ENCODE data around the gene KCNJ9.

Gene KCNJ9

DNA sequence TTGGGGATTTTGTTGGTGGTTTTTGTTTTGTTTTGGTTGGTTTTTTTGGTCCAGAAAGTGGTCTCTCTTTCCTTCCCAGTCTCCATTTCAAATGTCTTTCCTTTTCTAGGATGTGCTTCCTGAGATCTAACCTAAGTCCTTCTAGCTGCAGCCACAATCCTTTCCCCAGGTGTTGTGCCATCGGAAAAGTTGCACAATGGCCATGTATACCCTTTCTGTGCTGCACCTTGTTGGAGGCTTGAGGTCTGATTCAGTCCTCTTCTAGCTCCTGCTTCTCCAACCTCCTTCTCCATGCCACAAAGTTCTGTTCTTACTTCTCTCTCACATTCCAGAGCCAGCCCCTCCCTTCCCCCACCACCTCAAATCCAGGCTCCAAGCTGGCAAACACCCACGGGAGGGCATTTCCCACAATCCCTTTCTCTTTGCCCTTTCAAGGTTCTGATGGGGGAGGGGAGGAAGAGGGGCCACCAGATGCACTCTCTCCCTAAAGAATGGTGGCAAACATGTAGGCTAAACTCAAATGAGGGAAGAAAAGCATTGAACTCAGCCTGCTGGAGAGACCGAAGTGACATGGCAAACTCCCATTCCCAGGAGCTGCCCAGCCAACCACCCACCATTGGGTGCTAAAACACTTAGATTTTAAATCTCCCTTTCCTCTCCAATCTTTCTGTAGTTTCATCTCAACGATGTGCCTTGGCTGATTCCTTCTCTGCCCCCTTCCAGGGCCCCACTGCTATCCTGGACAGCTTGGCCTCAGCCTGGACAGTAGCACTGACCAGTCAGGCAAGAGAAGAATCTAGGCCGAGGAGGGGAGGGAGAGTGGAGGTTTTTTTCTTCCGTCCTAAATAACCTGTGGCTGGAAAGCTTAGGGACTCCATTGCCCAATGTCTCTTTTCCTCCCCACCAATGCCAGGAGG lies 14.3 kb upstream of the KCNJ9 start:
- DNase-seq = no peak

DNA sequence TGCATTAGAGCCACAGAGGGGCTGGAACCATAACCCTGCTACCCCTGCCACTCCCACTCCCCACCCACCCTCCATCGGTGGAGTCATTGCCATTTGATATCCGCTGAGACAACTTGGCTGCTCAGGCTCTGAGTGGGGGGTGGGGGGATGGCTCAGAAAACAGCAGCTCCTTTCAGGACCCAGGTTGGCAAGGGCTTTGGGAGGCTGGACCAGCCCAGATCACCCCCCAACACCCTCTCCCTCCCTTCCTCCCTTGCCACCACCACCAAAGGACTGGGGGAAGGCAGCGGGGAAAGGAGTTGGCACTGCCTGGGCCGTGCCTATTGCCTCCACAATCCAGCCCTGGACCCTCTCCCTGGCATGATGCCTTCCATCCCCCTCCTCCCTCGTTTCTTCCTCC lies 13.1 kb upstream of the KCNJ9 start:
- DNase-seq = no peak

DNA sequence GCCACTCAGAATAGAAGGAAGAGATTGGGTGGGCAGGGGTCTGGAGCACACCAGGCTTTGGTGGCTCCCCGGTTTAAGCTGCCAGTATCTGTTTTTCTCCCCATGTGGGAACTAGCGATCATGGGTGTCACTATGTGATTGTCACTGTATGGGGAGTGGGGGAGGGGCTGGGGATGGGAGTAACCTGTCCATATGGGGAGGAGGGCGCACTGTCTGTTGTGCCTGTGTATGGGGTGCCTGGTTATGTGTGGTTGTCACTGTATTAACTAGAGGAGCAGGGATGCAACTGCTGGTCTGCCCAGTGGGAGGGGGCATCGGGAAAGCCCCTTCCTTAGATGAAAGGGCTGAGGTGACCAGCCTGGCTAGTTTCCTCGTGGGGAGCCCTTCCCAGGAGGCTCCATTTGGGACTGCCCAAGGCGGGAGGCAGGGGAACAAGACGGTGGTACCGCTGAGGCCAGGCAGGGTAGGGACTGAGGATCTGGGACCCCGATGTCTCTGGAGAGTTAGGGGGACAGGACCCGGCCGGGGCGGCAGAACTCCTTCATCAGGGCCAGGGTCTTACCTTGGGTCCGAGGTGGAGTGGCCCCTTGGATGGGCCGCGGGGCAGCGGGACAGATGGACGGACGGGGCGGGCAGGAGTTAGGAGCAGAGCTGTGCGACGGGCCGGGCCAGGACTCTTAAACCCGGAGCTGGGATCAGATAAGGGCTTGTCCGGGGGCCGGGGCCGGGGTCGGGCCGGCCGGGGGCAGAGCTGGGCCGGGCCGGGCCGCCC lies 11.7 kb upstream of the KCNJ9 start, which contains the start of gene KCNJ10:
Gene KCNJ10 (minus strand): TSS at position 701 of the 772 bp plus-strand sequence. CDS start 27,628 bp downstream, outside the sequence.
- DNase-seq = no peak

DNA sequence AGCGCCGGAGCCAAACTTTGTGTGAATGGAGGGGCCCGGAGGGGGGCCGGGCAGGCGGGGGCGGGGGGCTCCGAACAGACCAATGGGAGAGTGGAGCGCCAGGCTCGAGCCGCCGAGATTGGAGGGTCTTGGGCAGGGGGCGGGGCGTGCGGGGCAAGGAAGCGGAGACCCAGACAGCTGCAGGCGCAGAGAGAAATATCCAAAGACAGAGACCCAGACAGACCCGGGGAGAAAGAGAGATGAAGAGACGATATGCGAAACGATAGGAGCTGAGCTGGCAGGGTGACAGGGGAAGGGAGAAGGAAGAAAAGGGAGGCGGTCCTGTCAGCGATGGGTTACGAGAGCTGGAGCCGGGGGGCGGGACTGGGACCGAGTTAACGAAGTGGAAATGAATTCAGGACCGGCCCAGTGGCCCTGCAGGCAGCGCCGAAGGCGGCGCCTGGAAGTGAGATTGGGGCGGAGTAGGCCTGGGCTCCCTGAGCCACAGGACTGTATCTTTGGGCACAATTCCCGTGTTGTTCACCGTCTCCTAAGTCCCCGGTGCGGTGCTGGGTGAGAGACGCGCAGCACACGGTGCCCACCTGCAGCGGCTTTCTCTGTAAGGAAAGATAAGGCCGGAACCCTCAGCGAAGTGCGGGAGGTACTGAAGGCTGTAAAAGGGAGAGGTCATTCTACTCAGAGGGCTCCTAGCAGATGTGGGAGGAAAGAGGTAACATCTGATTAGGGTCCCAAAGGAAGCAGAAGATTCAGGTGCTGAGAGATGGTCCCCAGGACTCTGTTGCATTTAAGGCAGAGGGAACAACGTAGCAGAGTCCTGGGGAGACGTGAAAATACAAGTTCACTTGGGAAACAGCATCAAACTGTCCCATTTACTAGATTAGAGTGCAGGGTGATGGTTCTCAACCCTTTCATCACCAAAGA lies 10.8 kb upstream of the KCNJ9 start:
- peak; percentile 67 for DNase-seq

DNA sequence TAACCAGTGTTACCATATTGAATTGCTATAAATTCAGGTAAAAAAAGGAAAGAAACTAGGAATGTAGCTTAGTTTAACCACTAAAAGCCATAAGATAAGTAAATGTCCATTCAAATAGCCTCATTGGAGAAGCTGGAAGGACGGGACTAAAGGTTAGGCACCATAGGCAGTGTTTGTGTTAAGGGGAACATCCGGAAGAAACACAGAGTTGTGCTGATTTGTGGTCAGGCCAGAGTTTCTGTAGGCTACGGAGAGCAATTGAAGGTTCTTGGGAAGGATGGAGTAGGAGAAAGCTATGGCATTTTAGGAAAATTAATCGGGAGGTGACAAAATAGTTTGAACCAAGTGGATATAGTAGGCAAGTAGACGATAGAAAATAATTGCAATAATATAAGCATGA lies 10.0 kb upstream of the KCNJ9 start:
- DNase-seq = no peak

DNA sequence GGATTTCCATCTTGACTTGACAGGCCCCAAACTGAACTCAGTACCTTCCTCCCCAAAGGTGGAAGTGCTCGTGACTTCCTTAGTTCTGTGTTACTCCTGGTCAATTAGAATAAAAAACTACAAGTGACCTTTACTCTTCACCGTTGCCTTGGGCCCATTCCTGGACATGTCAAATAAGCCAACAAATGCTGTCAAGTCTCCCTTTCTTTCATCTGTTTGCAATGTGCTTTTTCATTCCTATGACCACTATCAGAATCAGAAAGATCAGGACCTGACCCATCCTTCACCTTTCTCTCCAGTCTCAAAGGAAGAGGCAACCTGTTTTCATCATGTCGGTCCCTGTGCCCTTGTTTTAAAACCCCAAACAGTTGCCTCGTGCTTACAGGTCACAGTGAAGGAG lies 6.5 kb upstream of the KCNJ9 start:
- no peak for DNase-seq

DNA sequence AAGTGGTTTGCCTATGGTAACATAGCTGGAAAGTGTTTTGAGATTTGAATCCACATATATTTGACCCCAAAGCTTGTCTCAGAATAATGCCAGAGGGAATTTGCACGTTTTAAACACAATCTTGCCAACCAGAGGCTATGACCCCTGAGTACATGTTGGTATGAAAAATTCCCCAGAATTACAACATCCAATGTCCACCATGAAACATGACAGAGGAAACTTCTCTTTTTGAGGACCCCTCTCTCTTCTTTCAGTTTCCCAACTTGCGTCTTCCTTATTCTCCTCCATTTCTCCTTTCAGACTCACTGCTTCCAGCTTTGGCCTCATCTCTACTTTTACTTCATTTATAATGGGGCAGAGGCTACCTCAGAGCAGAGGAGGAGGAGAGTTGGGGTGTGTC lies 5.5 kb upstream of the KCNJ9 start:
- DNase-seq = no peak

DNA sequence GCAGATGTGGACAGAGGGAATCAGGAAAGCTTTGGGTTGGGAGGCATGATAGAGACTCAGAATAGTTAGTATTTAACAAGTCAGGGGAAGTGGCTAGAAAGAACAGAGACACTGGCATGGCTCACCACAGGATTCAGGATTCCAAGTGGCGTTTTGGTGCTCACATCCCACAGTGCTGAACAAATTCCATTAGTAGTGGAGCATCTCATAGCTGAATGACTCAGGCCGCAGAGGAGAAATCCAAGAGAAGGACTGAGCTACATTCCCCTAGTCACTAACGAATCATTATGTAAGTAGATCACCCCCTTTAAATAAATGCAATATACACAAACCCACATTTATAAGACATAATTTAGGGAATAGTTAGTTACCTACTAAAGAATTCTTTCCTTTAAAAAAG lies 5.0 kb upstream of the KCNJ9 start:
- DNase-seq = no peak

DNA sequence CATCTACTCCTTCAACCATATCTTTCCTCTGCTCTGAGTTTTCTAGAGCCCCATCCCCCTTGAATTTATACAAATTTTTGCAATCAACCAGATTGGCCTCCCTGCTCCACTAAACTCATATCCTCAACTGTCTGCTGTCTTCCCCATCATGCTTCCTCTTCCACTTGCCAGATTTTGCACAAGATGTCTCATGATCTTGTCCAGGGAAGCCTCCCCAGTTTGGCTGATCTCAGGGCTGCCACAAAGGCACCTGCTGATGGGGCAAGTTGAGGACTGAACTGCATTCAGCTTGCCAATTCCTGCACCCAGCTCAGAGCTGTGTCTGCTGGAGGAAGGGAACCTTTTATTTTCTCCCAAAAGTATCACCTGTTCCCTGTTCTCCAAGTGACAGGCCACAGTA lies 3.9 kb upstream of the KCNJ9 start:
- no peak for DNase-seq

DNA sequence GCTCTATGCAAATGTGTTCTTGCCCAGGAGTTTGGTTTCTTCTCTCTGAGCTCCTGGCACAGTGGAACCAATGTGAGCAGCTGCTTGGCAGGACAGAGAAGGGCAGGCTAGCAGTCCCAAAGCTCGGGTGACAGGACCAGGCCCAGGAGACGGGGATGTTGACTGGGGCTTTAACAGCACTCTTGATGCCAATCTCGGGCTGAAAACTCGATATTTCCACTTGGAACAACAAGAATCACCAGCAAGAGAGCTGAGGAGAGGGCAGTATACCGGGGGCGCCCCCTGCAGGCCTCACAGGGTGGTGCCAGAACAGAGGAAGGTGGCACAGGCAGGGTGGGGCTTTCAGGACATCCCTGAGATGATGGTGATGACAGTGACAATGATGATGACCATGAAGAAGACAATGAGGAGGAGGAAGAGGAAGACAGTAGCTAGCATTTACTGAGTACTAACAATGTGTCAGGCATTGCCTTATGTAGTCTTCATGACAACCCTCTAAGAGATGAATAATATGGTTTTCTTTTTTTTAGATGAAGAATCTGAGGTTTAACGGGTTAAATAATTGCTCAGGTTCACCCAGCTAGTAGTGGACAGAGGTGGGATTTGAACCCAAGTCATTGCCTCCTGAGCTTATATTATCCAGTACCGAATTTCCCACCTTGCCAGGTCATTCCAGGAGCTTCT lies 2.7 kb upstream of the KCNJ9 start:
- DNase-seq = peak; percentile 82

DNA sequence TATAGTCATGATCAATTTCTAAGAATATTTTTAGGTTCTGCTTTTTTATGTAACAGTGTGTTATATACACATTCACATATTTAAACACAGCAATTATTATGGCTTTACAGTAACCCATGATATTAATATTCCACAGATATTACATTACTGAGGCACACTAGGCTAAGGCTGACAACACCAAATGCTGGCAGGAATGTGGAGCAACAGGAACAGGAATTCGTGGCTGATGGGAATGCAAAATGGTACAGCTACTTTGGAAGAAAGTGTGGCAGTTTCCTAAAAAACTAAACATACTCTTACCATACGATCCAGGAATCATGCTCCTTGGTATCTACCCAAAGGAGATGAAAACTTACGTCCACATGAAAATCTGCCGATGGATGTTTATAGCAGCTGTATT lies 1.9 kb upstream of the KCNJ9 start:
- no peak for DNase-seq

DNA sequence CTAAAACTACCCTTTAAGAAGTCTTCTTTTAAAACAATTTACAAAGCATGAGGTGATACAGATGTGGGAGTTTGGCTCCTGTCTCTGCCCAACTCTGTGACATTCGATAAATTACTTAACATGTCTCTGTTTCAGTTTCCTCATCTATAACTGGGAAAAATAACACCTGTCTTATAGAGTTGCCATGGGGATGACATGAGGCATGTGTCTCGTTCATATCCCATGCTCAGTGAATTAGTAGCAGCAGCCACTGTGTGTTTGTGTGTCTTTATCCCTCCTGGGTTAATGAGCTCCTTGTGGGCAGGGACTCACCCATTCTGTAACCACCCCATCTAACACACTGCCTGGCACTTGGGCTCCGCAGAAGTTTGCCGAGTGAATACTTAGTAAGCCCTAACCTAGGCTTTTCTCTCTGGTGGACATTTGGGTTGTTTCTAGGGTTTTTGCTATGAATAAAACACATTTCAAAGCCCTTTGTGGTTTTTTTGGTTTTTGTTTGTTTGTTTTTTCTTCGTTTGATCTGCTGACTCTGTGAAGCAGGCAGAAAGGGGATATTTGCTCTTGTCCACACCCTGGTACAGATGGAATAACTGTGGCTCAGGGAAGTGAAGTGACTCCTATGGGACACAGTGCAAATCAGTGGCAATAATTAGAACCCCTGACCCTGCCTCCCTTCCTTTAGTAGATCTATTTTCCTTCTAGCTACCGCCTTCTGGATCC lies 797 bp upstream of the KCNJ9 start:
- no peak for DNase-seq

DNA sequence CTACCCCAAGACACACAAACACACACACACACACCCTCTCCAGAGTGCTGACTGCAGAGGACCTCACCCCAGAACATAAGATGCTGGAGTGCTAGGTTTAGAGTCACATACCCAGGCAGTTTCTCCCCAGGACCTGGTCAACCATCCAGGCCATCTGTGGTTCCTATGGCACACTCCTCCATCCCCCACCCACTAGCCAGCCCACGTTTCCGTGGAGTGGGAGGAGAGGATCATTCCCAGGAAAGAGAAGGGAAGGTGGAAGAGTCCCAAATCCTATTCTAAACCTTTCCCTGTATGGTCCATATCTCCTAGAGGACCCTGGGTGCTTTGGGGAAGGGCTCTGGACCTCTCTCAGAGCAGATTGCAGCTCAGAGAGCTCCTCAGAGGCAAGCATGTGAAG lies 1.1 kb downstream of the KCNJ9 start:
- no peak for DNase-seq

DNA sequence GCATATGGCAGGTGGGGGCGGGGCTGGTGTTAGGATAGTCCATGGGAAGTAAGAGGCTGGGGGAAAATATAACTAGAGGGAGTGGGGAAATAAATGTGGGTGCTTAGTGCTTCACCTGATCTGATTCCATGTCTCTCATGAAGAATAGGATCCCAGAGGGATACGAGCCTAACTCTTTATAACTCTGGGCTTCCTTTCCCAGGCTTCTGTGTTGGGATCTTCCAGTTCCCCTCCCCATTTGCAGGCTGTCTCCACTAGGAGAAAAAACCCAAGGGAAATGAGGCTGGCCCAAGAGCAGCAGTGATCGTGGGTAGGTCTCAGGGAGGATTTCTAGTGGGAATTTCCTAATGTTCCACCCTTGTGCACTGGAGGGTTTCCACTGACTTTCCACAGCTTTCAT lies 1.6 kb downstream of the KCNJ9 start:
- no peak for DNase-seq

DNA sequence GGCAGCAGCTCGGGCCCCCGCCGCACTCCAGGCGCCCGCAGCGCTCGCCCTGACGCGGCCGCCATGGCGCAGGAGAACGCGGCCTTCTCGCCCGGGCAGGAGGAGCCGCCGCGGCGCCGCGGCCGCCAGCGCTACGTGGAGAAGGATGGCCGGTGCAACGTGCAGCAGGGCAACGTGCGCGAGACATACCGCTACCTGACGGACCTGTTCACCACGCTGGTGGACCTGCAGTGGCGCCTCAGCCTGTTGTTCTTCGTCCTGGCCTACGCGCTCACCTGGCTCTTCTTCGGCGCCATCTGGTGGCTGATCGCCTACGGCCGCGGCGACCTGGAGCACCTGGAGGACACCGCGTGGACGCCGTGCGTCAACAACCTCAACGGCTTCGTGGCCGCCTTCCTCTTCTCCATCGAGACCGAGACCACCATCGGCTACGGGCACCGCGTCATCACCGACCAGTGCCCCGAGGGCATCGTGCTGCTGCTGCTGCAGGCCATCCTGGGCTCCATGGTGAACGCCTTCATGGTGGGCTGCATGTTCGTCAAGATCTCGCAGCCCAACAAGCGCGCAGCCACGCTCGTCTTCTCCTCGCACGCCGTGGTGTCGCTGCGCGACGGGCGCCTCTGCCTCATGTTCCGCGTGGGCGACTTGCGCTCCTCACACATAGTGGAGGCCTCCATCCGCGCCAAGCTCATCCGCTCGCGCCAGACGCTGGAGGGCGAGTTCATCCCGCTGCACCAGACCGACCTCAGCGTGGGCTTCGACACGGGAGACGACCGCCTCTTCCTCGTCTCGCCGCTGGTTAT lies 2.8 kb downstream of the KCNJ9 start:
- peak; percentile 82 for DNase-seq

DNA sequence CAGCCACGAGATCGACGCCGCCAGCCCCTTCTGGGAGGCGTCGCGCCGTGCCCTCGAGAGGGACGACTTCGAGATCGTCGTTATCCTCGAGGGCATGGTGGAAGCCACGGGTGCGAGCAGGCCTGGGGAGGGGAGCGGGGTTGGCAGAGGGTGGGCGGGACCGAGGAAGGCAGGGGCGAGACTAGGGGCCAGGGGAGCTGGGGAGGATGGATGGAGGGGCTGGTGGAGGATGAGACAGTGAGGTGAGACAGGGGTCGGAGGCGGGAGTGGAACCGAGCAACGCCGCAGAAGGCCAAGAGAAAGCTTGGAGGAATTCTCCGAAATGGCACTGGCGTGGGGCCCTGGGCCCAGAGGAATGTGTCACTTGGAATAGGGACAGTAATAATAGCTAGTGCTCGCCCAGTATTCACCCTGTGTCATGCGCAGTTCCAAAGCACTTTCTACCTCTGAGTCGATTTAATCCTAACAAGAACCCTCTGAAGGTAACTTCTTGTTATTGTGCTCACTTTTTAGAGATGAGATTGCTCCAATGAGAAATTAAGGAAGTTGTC lies 3.5 kb downstream of the KCNJ9 start:
- no peak for DNase-seq

DNA sequence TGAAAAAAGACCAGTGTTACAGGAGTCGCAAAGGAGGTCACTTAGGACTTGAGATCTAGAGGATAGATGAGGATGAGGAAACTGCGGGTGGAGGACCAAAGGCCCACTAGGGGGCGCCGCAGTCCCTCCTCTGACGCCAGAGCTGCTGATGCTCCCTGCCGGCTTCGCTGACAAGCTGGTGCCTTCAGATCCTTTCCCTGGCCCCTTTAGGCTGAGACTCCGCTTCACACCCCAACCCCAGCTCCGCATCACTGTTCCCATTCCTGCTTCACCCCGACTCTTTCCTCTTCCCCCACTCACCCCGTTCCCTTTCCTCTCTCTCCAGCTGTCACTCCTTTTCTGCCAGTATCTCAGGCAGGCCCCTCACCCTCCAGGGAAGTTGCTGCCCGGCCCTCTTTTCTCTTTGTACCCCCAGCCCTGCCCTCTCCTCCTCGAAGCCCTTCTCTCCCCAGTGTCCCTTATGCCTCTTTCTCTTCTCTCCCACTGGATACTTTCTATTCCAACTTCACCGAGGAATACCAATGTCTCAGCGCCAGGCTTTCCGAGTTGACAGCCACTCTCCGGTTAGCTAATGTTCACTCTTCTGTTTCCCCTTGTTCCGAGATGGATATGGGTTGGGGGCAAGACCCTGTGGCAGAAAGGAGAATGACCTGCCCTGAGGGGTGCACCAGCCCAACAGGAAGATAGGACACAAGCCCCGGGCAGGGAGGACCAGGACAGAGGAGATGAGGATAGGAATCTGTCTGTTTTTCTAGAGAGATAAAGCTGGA lies 4.5 kb downstream of the KCNJ9 start:
- peak; percentile 90 for DNase-seq

DNA sequence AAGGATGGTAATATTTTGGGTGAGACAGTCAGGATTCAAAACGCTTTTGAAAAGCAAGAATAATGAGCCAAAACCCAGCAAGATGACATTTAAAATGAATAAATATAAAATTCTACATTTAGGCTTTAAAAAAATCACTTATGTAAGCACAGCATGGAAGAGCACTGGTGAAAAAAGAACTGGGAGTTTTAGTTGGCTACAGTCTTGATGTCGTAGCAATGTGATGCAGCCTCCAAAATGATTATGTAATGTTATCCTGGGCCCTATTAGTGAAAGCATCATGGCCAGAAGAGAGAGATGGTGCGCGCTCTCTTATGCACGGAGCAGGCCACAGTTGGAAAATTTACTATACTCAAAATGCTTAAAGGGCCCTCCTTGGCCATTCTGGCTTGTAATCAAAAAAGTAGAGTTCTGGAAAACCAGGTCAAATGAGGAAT lies 5.1 kb downstream of the KCNJ9 start:
- no peak for DNase-seq

DNA sequence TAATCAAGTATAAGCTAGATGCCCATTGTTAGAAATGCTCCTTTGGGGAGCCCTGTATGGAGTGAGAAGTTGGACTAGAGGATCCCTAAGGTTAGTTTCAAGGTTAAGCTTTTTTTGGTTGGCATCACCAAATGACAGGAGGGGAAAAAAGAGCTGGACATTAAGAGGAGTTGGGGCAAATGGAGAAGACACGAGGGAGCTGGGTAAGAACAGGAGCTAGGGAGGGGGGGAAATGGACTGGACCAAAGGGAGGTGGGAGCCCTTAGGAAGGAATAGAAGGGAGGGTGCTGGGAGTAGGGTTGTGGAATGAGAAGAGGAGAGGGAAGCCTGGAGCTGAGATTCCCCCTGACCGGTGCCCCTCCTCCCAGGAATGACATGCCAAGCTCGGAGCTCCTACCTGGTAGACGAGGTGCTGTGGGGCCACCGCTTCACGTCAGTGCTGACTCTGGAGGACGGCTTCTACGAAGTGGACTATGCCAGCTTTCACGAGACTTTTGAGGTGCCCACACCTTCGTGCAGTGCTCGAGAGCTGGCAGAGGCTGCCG lies 5.9 kb downstream of the KCNJ9 start:
- no peak for DNase-seq

Data from activated CD4-positive, alpha-beta T cell treated with anti-CD3 and anti-CD28 coated beads for 48 hours (primary cell).